ENCODE measurements around the gene DGKI. TPM values are rescaled to one million over a fixed set of nuclear protein-coding genes. Genes with fewer than 3 reads are reported as not detected.

Gene DGKI
- total and polyA plus RNA-seq, 12 donors, result 0.12 to 4.6 (median 1.1) TPM

- TF ChIP-seq POLR2A (IDR thresholded peaks at IDR 0.05) (no peak), CTCF (IDR thresholded peaks at IDR 0.05) (no peak)
- Histone ChIP-seq H3K4me1 (replicated peaks in 1 of 2) (no peaks in the 10 kb centered on the region), H3K27me3 (no peaks in the 10 kb centered on the region), H3K4me3 (no peak overlapping the region), H3K27ac (no peak overlapping the region), H3K36me3 (replicated peaks in 1 of 2) (no peaks in the 10 kb centered on the region), H3K9me3 (replicated peaks in 1 of 3) (no peaks in the 10 kb centered on the region)
- intact Hi-C loops (cut with DNase I), result no loop called here
- no peak for DNase-seq
- 86 to 92% (median 88%) methylated on average over 6 of the region's 6 CpGs for whole genome bisulfite sequencing, 4 donors
Measured at GRCh38 chr7:137609500-137609899, 237.3 kb downstream of the DGKI start.

GRCh38 chr7:137606061-137606674, 240.6 kb downstream of the DGKI start:
- Histone ChIP-seq H3K27me3 (no peaks in the 10 kb centered on the region), H3K27ac (no peak overlapping the region), H3K4me3 (no peak overlapping the region), H3K9me3 (replicated peaks in 1 of 3) (no peaks in the 10 kb centered on the region), H3K36me3 (replicated peaks in 1 of 2) (no peaks in the 10 kb centered on the region), H3K4me1 (replicated peaks in 1 of 2) (no peaks in the 10 kb centered on the region)
- 59 to 66% (median 64%) methylated on average over 5 of the region's 5 CpGs for WGBS, 4 donors
- DNase-seq, result no peak
- intact Hi-C loops (cut with DNase I), result no loop called here
- no peak for TF ChIP-seq POLR2A (IDR thresholded peaks at IDR 0.05)
- peak; percentile 28 to 67 (median 59) for TF ChIP-seq CTCF (IDR thresholded peaks at IDR 0.05)

- Histone ChIP-seq H3K27ac (no peak overlapping the region), H3K27me3 (no peaks in the 10 kb centered on the region), H3K4me3 (no peak overlapping the region), H3K36me3 (replicated peaks in 1 of 2) (no peaks in the 10 kb centered on the region), H3K9me3 (replicated peaks in 1 of 3) (no peaks in the 10 kb centered on the region), H3K4me1 (replicated peaks in 1 of 2) (no peaks in the 10 kb centered on the region)
- DNase-seq, result no peak
- WGBS, 4 donors, result 37 to 55% (median 43%) methylated on average over 2 of the region's 2 CpGs
- intact Hi-C loops (cut with DNase I), result no loop called here
- no peak for TF ChIP-seq POLR2A (IDR thresholded peaks at IDR 0.05)
- TF ChIP-seq CTCF (IDR thresholded peaks at IDR 0.05), result no peak
Measured at GRCh38 chr7:137603043-137603442, 243.7 kb downstream of the DGKI start.

GRCh38 chr7:137601642-137602041, 245.1 kb downstream of the DGKI start:
- TF ChIP-seq POLR2A (IDR thresholded peaks at IDR 0.05) (no peak), CTCF (IDR thresholded peaks at IDR 0.05) (no peak)
- 87 to 91% (median 90%) methylated on average over 6 of the region's 6 CpGs for WGBS, 4 donors
- Histone ChIP-seq H3K27me3 (no peaks in the 10 kb centered on the region), H3K27ac (no peak overlapping the region), H3K36me3 (replicated peaks in 1 of 2) (no peaks in the 10 kb centered on the region), H3K4me3 (no peak overlapping the region), H3K4me1 (replicated peaks in 1 of 2) (no peaks in the 10 kb centered on the region), H3K9me3 (replicated peaks in 1 of 3) (no peaks in the 10 kb centered on the region)
- intact Hi-C loops (cut with DNase I), result no loop called here
- DNase-seq, result no peak
